Cardiac muscle cell (in vitro differentiated cells and primary cell): ENCODE measurements around the gene THBS3. TPM values are rescaled to one million over a fixed set of nuclear protein-coding genes. Genes with fewer than 3 reads are reported as not detected.
"Not testable (repeated sequence)": the region's sequence is repeated elsewhere in the genome, so short reads cannot be mapped to it uniquely, and the experiment has no call there.

Experiments used
- DNase-seq, 2 donors: peaks; one replicate each; pipeline versions ENCODE4 v3.0.0 to v3.0.0-alpha.2; 2010 to 2017; ENCODE audit warnings: low read depth in 1 of 2, low spot score in 1 of 2
- H3K27ac ChIP-seq: fragments of 200-600 bp; sonication (generic); 2 replicates; pipeline ENCODE4 v1.5.1; 2016
- H3K27me3 ChIP-seq: fragments of 200-600 bp; sonication (generic); 2 replicates; pipeline ENCODE4 v1.6.0; 2016; ENCODE audit warnings: control low read depth
- H3K36me3 ChIP-seq: fragments of 200-600 bp; sonication (generic); 2 replicates; pipeline ENCODE4 v1.5.1; 2016; ENCODE audit warnings: control low read depth
- H3K4me1 ChIP-seq: fragments of 200-600 bp; sonication (generic); 2 replicates; pipeline ENCODE4 v1.8.1; 2017; ENCODE audit warnings: low read depth, mild to moderate bottlenecking, mixed run types
- H3K4me3 ChIP-seq: fragments of 200-600 bp; sonication (generic); 2 replicates; pipeline ENCODE4 v1.5.1; 2016; ENCODE audit warnings: mild to moderate bottlenecking
- H3K9me3 ChIP-seq: fragments of 200-600 bp; sonication (generic); 2 replicates; pipeline ENCODE4 v1.5.1; 2017; ENCODE audit warnings: low read depth, mild to moderate bottlenecking, control low read depth
- polyA plus RNA-seq: library from polyadenylated mRNA; unstranded; fragments of >200 nt; fragmentation: Nextera tagmentation; extraction: Ambion mirVana; gene quantifications from 2 replicates; pipeline ENCODE4 v1.2.1, GENCODE V29; 2016
- total RNA-seq: library from RNA; depleted of rRNA; stranded (reverse); fragments of >200 nt; gene quantifications from 2 replicates; pipeline ENCODE4 v1.2.3, GENCODE V29; 2016
- TF ChIP-seq, protein P1 (sequence below): IDR thresholded peaks from 2 replicates; pipeline ENCODE4 v1.5.1; 2012; ENCODE audit warnings: low read depth, mild to moderate bottlenecking, low read length

The THBS3 gene
- total and polyA plus RNA-seq, 2 experiments from 2014 or later: 9.4 to 14.2 TPM

DNA sequence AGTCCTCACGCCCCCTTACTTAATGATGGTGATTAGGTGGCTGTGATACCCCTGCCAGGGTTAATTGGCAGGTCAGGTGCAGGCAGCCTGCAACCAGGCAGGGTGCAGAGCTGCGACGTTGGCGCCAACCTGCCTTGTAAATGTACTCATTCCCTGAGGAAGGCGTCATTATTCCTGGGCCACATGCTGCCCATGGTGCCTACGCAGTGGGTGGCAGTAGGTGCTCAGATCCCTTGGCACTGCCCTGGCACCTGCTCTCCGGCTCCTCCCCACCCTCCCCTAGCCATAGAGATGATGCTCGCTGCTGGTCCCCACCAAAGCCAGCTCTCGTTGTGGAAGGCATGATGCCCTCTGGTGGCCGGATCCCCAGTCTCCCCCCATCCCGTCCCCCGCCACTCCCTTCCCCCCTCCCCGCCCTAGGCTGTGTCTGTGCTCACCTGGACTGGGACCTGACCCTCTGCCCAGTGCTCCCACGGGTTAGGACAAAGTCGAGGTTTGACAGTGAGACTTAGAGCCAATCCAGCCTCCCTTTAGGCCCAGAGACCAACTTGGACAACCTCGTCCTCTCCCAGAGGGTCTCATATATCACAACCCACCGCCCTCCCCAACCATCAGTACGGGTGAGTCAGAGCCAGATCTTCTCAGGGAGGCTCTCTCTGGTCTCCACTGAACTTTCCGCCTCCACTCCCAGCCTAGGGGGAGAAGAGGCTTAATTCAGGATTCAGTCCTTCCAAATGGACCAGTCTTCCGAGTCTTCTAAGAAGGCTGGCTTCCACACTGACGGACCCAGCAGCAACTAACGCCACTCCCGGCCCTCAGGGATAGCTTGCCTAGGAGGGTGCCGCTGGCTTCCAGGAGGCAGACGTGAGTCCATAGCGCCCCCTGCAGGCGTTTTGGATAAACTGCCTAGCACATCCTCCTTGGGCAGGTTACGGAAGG is 40.3 kb downstream of the THBS3 start:
- peaks cover 5% of the 10 kb centered on the region for H3K4me1 ChIP-seq
- H3K36me3 ChIP-seq: peaks cover 3% of the 10 kb centered on the region
- TF ChIP-seq, protein P1, sequence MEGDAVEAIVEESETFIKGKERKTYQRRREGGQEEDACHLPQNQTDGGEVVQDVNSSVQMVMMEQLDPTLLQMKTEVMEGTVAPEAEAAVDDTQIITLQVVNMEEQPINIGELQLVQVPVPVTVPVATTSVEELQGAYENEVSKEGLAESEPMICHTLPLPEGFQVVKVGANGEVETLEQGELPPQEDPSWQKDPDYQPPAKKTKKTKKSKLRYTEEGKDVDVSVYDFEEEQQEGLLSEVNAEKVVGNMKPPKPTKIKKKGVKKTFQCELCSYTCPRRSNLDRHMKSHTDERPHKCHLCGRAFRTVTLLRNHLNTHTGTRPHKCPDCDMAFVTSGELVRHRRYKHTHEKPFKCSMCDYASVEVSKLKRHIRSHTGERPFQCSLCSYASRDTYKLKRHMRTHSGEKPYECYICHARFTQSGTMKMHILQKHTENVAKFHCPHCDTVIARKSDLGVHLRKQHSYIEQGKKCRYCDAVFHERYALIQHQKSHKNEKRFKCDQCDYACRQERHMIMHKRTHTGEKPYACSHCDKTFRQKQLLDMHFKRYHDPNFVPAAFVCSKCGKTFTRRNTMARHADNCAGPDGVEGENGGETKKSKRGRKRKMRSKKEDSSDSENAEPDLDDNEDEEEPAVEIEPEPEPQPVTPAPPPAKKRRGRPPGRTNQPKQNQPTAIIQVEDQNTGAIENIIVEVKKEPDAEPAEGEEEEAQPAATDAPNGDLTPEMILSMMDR: peak; percentile 92
- peak overlapping the region; percentile 7 for H3K4me3 ChIP-seq
- no peaks in the 10 kb centered on the region for H3K27me3 ChIP-seq
- no peak overlapping the region for H3K27ac ChIP-seq
- H3K9me3 ChIP-seq: no peaks in the 10 kb centered on the region
- DNase-seq: peak; percentile 92 to 95

DNA sequence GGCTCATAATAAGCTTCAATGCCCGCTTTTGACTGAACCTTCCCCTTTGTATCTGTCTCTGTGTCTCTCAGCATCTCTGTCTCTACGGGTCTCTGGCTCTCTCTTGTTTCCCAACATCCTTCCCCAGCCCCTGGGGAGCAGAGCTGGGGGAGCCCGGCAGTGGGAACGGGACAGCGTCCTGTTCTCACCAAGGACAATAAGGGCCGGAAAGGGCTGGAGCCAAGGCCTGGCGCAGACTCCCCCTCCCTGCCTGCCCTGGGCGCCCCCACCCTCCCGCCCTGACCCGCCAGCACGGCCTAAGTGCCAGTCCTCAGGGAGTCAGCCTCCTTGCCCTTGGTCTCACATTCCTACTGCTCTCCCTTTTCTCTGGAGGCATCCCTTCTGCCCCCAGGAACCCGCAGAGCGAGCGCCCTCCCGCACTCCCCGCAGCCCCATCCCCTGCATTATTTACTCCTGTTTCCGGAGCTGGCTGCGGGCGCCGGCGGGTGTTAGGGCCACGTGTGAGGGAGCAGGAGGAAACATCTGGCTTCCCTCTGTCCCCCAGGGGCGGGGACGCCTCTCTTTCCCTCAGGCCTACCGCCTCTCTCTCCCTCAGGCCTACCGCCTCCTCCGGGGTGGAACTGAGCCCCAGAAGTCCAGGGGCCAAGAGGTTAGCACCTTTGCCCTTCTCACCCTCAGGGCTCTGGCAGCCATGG is 41.1 kb downstream of the THBS3 start:
- H3K4me1 ChIP-seq: no peaks in the 10 kb centered on the region

DNA sequence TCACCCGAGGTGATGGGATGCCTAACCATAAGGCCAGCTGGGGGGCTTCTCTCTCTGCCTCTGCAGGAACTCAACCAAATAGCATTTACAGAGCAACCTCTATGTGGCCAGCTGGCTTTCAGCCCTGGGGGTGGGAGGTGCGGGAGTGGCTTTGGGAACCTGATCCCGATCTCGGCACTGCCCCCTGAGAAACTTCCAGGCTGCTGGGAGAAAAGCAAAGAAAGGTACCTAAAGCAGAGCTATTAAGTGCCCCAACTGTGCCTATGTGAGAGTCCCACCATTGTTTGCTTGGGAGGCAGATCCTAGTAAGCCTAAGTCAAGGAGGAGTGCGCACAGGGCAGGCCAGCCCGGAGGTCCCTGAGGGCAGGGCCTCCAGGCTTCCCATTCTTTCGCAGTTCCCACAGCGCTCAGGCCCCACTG is 41.6 kb downstream of the THBS3 start:
- DNase-seq: no peak
- no peak overlapping the region for H3K27ac ChIP-seq

More for the DNA sequence above, 41.1 kb downstream of the THBS3 start:
- Histone ChIP-seq H3K4me3 (no peak overlapping the region), H3K27ac (no peak overlapping the region), H3K27me3 (no peaks in the 10 kb centered on the region), H3K36me3 (peaks cover 3% of the 10 kb centered on the region), H3K9me3 (no peaks in the 10 kb centered on the region)
- TF ChIP-seq, protein P1: no peak
- peak in 1 of 2 donors; percentile 68 for DNase-seq

DNA sequence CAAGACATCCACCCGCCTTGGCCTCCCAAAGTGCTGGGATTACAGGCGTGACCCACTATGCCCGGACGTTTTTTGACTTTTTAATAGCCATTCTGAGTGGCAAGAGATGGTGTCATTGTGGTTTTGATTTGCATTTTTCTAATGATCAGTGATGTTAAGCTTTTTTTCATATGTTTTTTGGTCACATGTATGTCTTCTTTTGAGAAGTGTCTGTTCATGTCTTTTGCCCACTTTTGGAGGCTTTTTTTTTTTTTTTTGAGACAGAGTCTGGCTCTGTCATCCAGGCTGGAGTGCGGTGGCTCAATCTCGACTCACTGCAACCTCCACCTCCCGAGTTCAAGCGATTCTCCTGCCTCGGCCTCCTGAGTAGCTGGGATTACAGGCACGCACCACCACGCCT is 43.1 kb downstream of the THBS3 start:
- H3K36me3 ChIP-seq, H3K27ac ChIP-seq, H3K4me1 ChIP-seq: not testable (repeated sequence)

More for the DNA sequence above, 41.6 kb downstream of the THBS3 start:
- H3K4me1 ChIP-seq: no peaks in the 10 kb centered on the region
- peaks cover 3% of the 10 kb centered on the region for H3K36me3 ChIP-seq
- H3K27me3 ChIP-seq: no peaks in the 10 kb centered on the region
- TF ChIP-seq, protein P1: no peak
- no peaks in the 10 kb centered on the region for H3K9me3 ChIP-seq
- no peak overlapping the region for H3K4me3 ChIP-seq

DNA sequence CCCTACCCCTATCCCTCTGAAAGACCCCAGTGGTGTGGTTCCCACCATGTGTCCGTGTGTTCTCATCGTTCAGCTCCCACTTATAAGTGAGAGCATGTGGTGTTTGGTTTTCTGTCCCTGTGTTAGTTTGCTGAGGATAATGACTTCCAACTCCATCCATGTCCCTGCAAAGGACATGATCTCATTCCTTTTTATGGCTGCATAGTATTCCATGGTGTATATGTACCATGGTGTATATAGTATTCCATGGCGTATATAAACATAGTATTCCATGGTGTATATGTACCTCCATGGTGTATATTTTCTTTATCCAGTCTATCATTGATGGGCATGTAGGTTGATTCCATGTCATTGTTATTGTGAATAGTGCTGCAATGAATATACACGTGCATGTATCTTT is 43.9 kb downstream of the THBS3 start:
- not testable (repeated sequence) for H3K4me1 ChIP-seq, DNase-seq, H3K27ac ChIP-seq, H3K9me3 ChIP-seq, H3K4me3 ChIP-seq, H3K27me3 ChIP-seq, H3K36me3 ChIP-seq

More for the DNA sequence above, 43.1 kb downstream of the THBS3 start:
- H3K9me3 ChIP-seq, DNase-seq, H3K4me3 ChIP-seq, H3K27me3 ChIP-seq: not testable (repeated sequence)

DNA sequence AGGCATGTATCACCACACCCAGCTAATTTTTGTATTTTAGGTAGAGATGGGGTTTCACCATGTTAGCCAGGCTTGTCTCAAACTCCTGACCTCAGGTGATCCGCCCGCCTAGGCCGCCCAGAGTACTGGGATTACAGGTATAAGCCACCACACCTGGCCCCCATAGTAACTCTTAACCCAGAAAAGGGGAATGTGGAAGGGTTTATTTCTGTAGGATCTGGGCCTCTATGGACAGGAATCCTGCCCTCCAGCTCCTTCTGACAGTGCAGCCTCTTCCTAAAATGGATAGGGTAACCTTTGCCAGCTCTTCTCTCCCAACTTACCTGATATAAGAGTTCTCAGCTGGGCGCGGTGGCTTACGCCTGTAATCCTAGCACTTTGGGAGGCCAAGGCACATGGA is 45.1 kb downstream of the THBS3 start:
- not testable (repeated sequence) for H3K36me3 ChIP-seq, H3K27ac ChIP-seq, DNase-seq, H3K9me3 ChIP-seq, H3K27me3 ChIP-seq, H3K4me1 ChIP-seq, H3K4me3 ChIP-seq

DNA sequence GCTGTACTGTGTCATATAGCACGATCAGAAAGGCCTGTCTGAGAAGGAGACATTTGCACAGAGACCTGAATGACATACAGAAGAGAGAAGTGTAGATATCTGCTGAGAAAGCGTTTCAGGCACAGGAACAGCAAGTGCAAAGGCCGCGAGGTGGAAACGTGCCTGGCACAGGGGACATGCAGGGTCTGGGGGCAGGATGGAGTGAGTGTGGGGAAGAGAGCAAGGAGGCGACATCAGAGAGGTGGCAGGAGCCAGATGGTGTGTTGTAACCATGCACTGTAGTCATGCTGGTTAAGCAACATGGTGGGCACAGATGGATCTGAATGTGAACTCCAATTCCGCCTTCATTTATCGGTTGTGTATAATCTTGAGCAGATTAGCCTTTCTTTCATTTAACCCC is 47.6 kb downstream of the THBS3 start:
- no peaks in the 10 kb centered on the region for H3K36me3 ChIP-seq
- H3K4me3 ChIP-seq: no peak overlapping the region
- no peaks in the 10 kb centered on the region for H3K9me3 ChIP-seq
- no peak for DNase-seq
- TF ChIP-seq, protein P1: no peak
- H3K27ac ChIP-seq: no peak overlapping the region
- no peaks in the 10 kb centered on the region for H3K4me1 ChIP-seq
- no peaks in the 10 kb centered on the region for H3K27me3 ChIP-seq
